Urothelium cell line (cell line): Measurements from ENCODE around the gene EPHA5.

Experiments
- DNase-seq: peaks from one replicate; pipeline ENCODE4 v3.0.0; 2011; ENCODE audit warnings: low spot score, mixed read lengths
- FAIRE-seq: peaks from 2 replicates; lab custom pipeline; 2011; peaks lifted over from hg19 to GRCh38; lab: Jason Lieb, UNC

Gene EPHA5

GRCh38 chr4:65670331-65671031 is at the start of gene EPHA5:
Gene EPHA5 (minus strand): TSS chr4:65670489. CDS start chr4:65669742, 747 bp downstream.
- DNase-seq, result peak; percentile 83
- peak; percentile 98 for FAIRE-seq

GRCh38 chr4:65719635-65720034 is 49.3 kb upstream of the EPHA5 start:
- no peak for FAIRE-seq
- DNase-seq, result no peak

GRCh38 chr4:65698631-65699030 is 28.3 kb upstream of the EPHA5 start:
- DNase-seq (no peak), FAIRE-seq (no peak)

GRCh38 chr4:65696436-65696835 is 26.1 kb upstream of the EPHA5 start:
- FAIRE-seq (no peak), DNase-seq (no peak)

GRCh38 chr4:65671372-65671771 is 1.1 kb upstream of the EPHA5 start:
- no peak for DNase-seq
- FAIRE-seq, result no peak

- DNase-seq, result no peak
- no peak for FAIRE-seq
Measured at GRCh38 chr4:65670020-65670330, 314 bp downstream of the EPHA5 start.

GRCh38 chr4:65669111-65670019 is 924 bp downstream of the EPHA5 start:
- FAIRE-seq (no peak), DNase-seq (peak; percentile 25)

- DNase-seq (peak; percentile 46), FAIRE-seq (no peak)
Measured at GRCh38 chr4:65668201-65669089, 1.8 kb downstream of the EPHA5 start.

GRCh38 chr4:65667506-65668041 is 2.7 kb downstream of the EPHA5 start:
- DNase-seq, result no peak

GRCh38 chr4:65665771-65666523 is 4.3 kb downstream of the EPHA5 start:
- DNase-seq (no peak), FAIRE-seq (no peak)

More at GRCh38 chr4:65667506-65668041, 2.7 kb downstream of the EPHA5 start:
- no peak for FAIRE-seq

GRCh38 chr4:65661471-65661870 is 8.8 kb downstream of the EPHA5 start:
- DNase-seq, result peak; percentile 11
- no peak for FAIRE-seq

- FAIRE-seq, result no peak
- DNase-seq, result no peak
Measured at GRCh38 chr4:65658117-65658516, 12.2 kb downstream of the EPHA5 start.

GRCh38 chr4:65656008-65656407 is 14.3 kb downstream of the EPHA5 start:
- no peak for DNase-seq
- FAIRE-seq, result no peak

GRCh38 chr4:65654976-65655375 is 15.3 kb downstream of the EPHA5 start:
- FAIRE-seq (no peak), DNase-seq (no peak)

- FAIRE-seq, result no peak
- no peak for DNase-seq
Measured at GRCh38 chr4:65653740-65654361, 16.4 kb downstream of the EPHA5 start.

GRCh38 chr4:65651751-65652150 is 18.5 kb downstream of the EPHA5 start:
- no peak for FAIRE-seq
- DNase-seq, result no peak

- no peak for DNase-seq
- no peak for FAIRE-seq
Measured at GRCh38 chr4:65651031-65651430, 19.3 kb downstream of the EPHA5 start.

GRCh38 chr4:65646136-65646535 is 24.2 kb downstream of the EPHA5 start:
- DNase-seq (no peak), FAIRE-seq (no peak)

- FAIRE-seq (no peak), DNase-seq (peak; percentile 6)
Measured at GRCh38 chr4:65645185-65645584, 25.1 kb downstream of the EPHA5 start.
